Left ventricle myocardium superior (tissue), 1 donor: ENCODE measurements around the gene EEF2. TPM values are rescaled to one million over a fixed set of nuclear protein-coding genes. Genes with fewer than 3 reads are reported as not detected.
A peak's percentile ranks its signal among the peaks of the same experiment; 100 is the strongest.

Experiments used
- ATAC-seq: fragments of 200-7000 bp; cut with Tn5 transposase; one replicate; pipeline ENCODE4 v1.9.1; 2020; ENCODE audit warnings: mild to moderate bottlenecking, moderate library complexity
- DNase-seq: peaks from one replicate; pipeline ENCODE4 v3.0.0-alpha.2; 2020
- intact Hi-C: fragments of 100-400 bp; cut with micrococcal nuclease; formaldehyde crosslinking; loops from one replicate; pipeline ENCODE4 v1.11.0; 2022
- total RNA-seq: library from RNA; stranded (reverse); fragmentation: NEBNext Ultra II Directional; extraction: Animal tissue kit (Norgen Biotek cat#: 25700); gene quantifications from one replicate; pipeline ENCODE4 v1.2.1, GENCODE V29; 2021
- donor health status: DM: no; HTN: yes; CAD: no; lungs with severe emphysema.

Gene EEF2
- total RNA-seq, 1 donor from 2014 or later = 2,417 TPM

DNA sequence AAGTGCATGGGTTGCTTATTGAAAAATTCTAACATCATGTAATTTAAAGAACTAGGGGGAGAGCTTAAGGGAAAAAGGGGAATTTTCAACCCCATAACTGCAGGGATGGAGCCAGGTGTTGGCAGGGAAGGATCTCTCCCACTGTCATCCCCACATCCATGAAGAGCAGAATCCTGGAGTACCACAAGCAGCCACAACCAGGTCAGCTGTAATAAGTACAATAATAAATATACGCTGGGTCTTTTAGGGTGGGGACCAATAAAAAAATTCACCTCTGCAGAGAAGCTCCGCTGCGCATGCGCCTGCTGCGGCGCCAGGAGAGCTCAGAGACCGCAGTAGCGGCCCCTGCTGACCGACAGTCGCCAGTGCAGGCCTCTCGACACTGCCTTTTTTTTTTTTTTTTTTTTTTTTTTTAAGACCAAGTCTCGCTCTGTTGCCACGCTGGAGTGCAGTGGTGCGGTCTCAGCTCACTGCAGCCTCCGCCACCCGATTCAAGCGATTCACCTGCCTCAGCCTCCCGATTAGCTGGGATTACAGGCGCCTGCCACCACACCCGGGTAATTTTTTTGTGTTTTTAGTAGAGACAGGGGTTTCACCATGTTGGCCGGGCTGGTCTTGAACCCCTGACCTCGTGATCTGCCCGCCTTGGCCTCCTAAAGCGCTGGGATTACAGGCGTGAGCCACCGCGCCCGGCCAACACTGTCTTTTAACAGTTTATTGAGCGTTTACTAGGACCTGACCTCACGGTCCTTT, 2.5 kb upstream of the EEF2 start:
- ATAC-seq = peak; percentile 13
- intact Hi-C loops = no loop called here
- DNase-seq = peak; percentile 95

DNA sequence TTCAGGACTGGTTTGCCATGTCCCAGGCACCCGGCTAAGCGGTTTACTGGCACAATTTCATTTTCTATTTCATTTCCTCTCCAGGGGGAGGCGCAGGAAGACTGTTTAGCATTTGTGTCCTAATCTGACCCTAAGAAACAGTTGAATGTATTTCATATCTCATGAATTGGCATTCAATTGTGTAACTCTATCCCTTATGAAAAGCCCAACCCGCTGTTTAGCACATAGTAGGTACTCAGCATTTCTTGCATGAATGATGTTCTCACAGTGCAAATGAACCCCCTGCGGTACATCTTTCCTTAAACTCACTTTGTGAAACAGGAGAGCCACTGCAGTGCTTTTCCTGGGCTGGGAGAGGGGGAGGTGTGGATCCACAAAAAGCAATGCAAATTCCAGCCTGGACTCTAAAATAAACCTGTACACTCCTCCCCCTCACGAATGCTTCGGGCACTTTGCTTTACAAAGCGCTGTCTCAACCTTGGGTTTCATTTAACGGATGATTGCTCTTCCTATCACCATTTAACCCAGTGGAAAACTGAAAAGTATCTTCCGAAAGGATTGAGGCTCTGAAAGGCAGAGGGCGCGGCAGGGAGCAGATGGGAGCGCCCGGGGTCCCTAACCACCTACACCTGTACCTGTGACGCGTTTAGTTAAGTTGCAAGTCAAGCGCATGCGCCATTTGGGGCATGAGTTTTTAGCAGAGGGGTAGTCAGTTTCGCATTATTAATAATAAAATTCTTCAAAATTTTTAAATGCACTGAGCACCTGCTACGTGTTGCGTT, 1.2 kb upstream of the EEF2 start:
- ATAC-seq (peak; percentile 66), DNase-seq (no peak)
- intact Hi-C loops = no loop called here

DNA sequence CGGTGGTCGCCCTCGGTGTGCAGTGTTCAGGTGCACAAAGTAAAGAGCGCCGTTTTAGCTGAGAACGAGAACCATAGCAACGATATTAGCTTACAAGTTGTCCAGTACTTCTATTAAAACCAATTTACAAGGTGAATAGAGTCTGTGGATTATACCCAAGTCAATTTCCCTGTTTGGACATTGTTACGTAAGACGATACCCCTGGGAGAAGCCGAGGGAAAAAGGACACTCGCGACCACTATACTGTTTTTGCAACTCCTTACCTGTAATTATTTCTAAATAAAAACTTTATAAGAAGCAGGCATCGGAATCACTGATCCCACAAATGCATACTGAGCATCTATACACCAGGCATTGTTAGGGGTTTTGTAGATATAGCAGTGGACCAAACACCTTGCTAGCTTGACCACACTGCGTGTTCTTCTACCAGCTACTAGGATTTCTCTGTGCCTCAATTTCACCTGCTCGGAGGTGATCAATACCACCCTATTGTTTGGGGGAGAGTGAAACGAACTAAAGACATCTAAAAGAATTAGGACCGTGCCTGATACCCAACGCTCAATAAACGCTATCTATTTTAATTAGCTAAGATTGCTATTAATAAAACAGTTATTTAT, 488 bp upstream of the EEF2 start:
- no peak for ATAC-seq
- intact Hi-C loops = no loop called here
- no peak for DNase-seq

DNA sequence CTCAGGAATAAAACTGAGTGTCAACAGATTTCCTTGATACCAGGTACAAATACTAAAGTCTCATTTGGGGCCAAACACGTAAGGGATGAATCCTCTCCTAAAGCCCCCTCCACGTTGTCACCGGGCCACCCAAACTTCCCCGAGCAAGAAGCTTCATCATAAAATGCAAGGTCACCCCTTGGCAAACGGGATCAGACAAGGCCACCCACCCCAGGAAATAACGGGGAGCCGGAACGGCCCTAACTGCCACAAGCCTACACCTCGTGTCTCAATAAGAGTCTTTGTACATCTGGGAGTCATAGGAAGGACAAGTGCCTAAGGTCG, 717 bp downstream of the EEF2 start:
- intact Hi-C loops = no loop called here
- ATAC-seq = peak; percentile 2
- no peak for DNase-seq

DNA sequence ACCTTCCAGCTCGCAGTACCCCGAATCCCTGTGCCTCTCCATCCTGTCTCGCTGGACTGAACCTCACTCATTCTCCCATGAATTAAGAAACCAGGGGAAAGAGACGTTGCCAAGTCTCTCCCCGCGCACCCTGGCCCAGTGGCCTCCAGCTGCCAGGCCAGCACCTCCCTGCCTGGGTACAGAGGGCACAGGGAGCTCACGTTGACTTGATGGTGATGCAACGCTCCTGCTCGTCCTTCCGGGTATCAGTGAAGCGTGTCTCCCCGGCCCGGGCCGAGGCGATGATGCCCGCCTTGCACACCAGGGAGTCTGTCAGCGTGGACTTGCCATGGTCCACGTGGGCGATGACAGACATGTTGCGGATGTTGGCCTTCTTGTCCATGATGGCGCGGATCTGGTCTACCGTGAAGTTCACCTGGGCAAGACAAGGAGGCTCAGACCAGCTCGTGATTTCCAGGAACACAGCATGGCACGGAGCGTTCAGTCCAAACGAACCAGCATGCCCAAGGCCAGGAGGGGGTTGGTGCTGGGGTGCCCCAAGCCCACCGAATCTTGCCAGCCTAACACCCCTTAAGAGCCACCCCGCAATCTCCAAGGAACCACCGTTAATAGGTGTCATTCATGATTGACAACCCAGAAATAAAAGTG, 1.2 kb downstream of the EEF2 start:
- no peak for ATAC-seq
- intact Hi-C loops = no loop called here
- no peak for DNase-seq

DNA sequence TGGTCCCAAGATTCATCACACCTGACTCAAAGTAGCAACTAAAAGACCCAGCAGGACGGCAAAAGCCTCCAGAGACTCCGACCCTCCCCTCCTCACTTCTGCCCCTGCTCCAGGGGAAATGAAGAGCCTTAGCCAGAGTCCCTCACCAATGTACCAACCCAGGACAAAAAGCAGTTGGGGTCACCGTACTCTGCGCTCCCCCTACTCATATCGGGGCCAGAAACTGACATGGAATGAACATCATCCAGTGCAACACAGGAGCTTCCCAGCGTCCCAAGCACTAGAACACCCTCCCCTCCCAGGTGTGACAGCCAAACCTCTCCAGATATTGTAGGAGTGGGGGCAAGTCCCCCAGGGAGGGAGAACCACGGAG, 1.7 kb downstream of the EEF2 start:
- no peak for ATAC-seq
- intact Hi-C loops = no loop called here
- DNase-seq = no peak

DNA sequence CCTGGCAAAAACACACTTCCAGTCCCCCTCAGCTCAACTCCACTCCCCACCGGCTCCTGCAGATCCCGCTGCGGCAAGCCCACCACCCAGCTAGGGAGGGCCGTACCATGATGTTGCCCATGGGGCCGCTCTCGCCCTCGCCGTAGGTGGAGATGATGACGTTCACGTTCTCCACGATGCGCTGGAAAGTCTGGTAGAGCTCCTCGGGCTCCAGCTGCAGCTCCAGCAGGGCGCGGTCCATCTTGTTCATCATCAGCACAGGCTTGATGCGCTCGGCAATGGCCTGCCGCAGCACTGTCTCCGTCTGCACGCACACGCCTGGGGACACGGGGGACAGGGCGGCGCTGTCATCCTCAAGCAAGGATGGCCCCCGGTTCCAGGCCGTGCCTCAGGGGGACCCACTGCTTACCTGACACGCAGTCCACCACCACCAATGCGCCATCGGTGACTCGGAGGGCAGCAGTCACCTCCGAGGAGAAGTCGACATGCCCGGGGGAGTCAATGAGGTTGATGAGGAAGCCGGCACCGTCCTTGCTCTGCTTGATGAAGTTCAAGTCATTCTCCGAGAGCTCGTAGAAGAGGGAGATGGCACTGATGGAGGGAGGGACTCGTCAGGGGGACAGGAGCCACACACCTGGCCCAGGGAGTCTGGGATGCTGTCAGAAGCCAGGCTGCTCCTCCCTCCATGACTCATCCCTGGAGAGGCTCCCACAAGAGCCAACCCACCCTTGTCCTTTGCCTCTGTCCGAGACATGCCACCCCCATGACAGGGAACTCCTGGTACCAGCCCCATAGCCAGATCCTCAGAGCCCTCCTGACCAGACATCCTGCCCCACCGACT, 2.3 kb downstream of the EEF2 start:
- intact Hi-C loops = no loop called here
- DNase-seq (no peak), ATAC-seq (no peak)

DNA sequence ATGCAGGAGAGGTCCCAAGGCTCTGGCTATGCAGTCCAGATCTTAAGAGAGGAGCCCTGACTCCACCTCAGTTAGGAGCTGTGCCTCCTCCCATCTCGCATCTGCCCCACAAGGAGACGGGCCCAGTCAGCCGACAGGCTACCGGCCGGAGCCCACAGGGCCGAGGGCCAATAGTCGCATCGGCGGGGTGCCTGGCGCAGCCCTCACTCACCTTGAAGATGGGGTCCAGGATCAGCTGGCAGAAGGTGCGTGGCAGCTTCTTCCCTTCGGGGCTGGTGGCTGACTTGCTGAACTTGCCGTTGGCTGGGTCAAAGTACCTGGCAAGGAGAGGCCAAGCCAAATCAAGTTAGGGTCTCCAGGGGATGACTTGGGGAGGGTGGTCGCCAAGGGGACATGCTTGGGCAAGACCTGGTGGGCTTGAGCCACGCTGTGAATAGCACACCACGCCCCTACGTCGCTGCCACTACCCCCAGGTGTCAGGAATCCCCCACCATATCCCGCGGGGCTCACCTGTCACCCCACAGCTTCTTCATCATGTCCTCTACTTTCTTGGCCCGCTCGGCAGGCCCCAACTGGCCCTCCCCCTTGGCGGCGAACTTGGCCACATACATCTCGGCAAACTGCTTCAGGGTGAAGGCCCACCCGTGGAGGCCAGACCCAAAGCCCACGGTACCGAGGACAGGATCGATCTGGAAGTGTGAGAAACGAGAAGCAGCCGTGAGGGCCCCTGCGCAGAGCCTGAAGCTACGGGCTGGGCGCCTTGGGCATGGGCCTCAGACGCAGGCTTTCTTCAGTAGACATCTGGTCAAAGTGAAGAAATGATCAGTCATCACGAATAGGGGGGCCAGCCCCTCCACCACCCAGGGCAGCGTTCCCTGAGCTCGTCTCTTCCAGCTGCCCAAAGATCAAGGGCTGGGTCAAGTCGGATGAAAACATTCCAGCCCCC, 3.3 kb downstream of the EEF2 start:
- DNase-seq (no peak), ATAC-seq (no peak)
- intact Hi-C loops = no loop called here

DNA sequence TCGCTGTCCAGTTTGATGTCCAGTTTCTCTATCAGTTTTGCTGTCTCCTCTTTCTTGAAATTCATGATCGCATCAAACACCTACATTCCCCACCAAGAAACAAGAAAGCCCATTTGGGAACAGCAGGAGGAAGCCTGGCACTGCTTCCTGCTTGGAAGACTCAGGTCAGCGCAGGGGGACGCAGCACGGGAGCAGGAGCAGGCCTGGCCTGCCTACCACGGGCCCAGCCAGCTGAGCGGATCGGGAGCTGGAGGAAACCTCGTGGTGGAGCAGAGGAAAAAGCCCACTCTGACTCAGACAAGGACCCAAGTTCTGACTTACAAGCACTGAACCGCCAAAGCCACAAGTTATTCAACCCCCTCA, 3.9 kb downstream of the EEF2 start:
- ATAC-seq (no peak), DNase-seq (no peak)
- intact Hi-C loops = no loop called here

DNA sequence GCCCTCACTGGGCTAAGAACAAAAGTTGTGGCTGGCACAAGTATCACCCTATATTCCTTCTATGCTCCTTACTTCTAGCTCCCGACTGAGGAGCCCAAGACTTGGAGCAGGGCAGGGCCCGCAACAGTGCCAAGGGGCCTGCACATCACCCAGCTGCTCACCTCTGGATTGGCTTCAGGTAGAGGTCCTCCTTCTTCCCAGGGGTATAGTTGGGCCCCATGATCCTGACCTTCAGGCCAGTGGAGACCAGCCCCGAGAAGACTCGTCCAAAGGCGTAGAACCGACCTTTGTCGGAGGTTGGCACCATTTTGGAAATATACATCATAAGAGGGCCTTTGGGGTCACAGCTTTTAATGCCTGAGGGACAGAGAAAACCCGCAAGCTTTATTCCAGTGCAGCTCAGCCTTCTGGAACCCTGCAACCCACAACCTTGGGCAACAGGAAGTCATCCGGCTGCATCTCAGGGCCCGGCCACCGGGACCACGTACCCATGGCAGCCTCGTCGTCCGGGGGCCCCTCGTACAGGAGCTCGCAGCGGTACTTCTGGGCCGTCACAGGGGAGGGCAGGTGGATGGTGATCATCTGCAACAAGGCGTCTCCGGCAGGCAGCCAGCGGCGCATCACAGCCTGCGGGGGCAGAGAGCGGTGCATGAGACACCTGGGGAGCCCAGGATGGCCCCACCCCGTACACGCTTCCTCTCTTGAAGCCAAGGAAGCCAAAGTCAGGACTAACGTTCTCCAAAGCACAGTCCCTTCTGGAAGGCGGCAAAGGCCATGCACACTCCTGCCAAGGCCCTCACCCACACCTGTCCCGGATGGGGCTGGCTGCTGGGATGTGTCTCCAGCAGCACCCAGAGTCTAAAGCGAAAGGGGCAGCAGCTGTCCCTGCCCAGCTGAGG, 4.7 kb downstream of the EEF2 start:
- intact Hi-C loops = no loop called here
- ATAC-seq (no peak), DNase-seq (no peak)

DNA sequence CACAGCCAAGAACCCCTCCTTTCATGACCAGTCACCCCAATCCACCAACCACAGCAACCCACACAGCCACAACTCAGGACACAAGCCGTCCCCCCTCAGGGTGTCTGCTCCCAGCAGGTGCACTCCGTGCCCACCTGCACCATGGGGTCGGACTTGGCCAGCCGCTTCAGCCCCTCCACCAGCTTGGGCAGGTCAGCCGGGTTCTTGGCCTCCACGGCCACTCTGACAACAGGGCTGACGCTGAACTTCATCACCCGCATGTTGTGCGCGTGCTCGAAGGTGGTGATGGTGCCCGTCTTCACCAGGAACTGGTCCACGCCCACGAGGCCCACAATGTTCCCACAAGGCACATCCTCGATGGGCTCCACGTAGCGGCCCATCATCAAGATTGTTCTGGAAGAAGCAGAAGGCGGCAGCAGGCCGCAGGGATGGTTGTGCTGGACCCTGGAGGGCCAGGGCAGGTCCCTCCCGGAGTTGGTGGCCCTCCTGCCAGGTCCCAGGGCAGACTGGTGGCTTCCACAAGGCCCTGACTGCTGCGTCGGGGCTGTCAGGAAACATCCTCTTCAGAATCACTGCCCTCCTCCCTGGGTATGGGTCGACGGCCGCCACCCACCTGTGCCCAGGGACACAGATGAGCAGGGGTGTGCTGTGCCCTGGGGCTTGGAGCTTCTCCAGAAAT, 5.5 kb downstream of the EEF2 start:
- ATAC-seq (no peak), DNase-seq (no peak)
- intact Hi-C loops = no loop called here

DNA sequence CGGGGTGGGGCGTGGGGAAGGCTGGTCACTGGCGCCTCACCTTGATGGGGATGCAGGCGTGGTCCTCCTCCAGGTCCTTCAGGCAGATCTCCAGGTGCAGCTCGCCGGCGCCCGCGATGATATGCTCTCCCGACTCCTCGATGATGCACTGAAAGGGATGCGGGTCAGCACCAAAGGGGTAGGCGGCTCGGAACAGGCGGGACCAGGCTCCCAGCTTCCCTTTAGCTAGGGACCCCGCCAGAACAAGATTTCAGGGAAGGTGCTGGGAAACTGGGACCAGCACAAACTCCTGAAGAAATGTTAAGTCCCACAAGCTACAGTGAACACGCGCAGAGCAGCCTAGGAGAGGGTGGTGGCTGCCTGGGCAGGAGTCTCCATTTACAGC, 6.0 kb downstream of the EEF2 start:
- DNase-seq = no peak
- intact Hi-C loops = no loop called here
- no peak for ATAC-seq

DNA sequence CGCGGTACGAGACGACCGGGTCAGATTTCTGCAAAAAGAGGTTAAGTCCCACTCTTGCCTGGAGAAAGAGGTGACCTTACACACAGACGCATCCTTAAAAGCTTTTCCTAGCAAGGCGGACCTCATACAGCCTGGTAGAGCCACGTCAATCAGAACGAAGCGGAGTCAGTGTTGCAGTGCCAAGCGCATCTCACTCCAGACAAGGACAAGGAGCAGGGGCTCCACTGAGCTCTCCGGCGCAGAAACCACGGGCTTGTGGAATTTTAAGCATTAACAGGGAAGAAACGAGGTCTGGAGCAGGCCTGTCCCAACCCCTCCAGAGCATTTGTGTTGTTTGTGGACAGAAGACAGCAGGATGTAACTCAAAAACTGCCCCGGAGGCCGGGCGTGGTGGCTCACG, 7.1 kb downstream of the EEF2 start:
- no peak for ATAC-seq
- no peak for DNase-seq
- intact Hi-C loops = no loop called here

DNA sequence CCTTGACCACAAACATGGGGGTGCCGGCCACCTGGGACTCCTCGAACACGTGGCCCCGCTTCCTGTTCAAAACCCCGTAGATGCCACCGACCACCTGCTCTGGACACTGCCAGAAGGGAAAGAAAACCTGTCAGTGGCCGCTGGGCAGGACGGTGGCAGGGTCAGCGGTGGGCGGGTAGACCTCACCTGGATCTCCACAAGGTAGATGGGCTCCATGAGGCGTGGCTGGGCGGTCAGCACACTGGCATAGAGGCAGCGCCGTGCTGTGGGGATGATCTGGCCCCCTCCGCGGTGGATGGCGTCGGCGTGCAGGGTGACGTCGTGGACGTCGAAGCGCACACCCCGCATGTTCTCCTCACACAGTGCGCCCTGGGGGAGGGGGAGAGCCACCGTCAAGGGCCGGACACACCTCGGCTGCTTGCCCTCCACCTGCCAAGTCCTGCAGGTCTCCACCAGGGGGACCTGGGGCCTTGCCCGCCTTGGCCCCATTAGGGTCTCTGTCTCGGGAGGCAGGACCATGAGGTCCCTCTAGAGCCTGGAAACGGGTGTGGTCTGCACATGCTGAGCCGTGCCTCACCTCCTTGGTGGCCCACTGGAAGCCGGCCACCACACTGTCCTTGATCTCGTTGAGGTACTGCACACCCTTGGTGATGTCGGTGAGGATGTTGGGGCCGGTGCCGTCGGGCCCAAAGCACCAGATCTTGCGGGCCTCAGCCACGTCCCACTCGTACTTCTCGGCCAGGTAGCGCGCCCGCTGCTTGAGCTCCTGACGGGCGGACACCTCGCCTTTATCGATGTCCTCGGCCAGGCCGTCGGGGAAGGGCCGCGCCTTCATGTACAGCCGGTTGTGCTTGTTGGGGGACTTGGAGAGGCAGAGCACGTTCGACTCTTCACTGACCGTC, 7.8 kb downstream of the EEF2 start:
- DNase-seq = no peak

DNA sequence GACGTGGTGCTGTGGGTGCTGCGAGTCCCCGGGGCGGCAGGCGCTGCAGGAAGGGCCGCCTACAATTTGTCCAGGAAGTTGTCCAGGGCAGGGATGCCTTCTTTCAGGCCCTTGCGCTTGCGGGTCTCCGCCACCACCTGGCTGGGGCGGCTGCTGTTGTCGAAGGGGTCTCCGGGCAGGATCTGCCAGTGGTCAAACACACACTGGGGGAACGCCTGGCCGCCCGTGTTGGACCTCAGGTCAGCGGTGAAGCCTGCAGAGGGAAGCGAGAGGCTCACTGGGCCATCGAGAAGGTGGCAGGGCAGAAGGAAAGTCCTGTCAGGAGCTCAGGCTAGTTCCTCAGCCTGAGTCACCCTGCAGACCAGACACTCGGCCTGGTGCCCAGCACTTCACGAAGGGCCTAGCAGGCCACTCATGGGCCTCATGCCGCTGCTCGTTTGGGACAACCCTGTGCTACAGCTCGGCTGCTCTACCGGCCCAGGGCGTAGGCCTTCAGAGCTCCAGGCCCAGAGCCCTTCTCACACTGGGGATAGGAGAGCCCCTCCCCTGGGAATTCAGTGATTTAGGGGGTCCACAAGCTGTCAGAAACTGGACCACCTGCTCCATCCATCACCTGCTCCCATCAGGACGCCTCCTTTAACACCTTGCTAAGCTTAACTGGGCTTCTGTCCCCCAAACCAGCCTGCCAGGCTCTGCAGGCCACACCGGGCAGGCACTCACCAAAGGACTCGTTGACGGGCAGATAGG, 8.6 kb downstream of the EEF2 start:
- intact Hi-C loops = no loop called here
- ATAC-seq = peak; percentile 16

More for the DNA sequence above, 7.8 kb downstream of the EEF2 start:
- no peak for ATAC-seq
- intact Hi-C loops = no loop called here

More for the DNA sequence above, 8.6 kb downstream of the EEF2 start:
- DNase-seq = no peak
